Kidney (tissue), 14 donors: Measurements from ENCODE around the gene NOL4. TPM values are rescaled to one million over a fixed set of nuclear protein-coding genes. Genes with fewer than 3 reads are reported as not detected.
"Not testable (repeated sequence)": the region's sequence is repeated elsewhere in the genome, so short reads cannot be mapped to it uniquely, and the experiment has no call there.

Source experiments
- DNase-seq, 5 donors: peaks; one replicate each; pipeline ENCODE4 v3.0.0-alpha.2; 2013 to 2020
- FAIRE-seq: peaks from 2 replicates; lab custom pipeline; 2012; peaks lifted over from hg19 to GRCh38; lab: Jason Lieb, UNC
- H3K27ac ChIP-seq, 2 donors: one replicate each; pipeline ENCODE4 v1.7.0; 2013; ENCODE audit warnings: low read depth in 2 of 2, low read length in 2 of 2, inconsistent platforms in 1 of 2
- H3K27me3 ChIP-seq: one replicate; pipeline ENCODE4 v1.7.1; 2013; ENCODE audit warnings: low read length, inconsistent platforms; ENCODE audit not compliant: control insufficient read depth, insufficient read depth
- H3K36me3 ChIP-seq, 3 donors: one replicate each; pipeline versions ENCODE4 v1.7.0 to v1.7.1; 2013; ENCODE audit warnings: low read length in 3 of 3, control low read depth in 1 of 3, inconsistent platforms in 1 of 3; ENCODE audit not compliant: insufficient read depth in 3 of 3, control insufficient read depth in 2 of 3
- H3K4me1 ChIP-seq, 3 donors: one replicate each; pipeline versions ENCODE4 v1.7.0 to v1.7.1; 2013; ENCODE audit warnings: low read length in 3 of 3, inconsistent platforms in 1 of 3, low read depth in 1 of 3; ENCODE audit not compliant: control insufficient read depth in 2 of 3, insufficient read depth in 2 of 3
- H3K4me3 ChIP-seq, 3 donors: one replicate each; pipeline versions ENCODE4 v1.7.0 to v1.8.1; 2013; ENCODE audit warnings: low read length in 3 of 3, control low read depth in 1 of 3, inconsistent platforms in 1 of 3
- H3K9ac ChIP-seq, 3 donors: one replicate each; pipeline versions ENCODE4 v1.7.0 to v1.7.1; 2013; ENCODE audit warnings: low read length in 3 of 3, control low read depth in 1 of 3, inconsistent platforms in 1 of 3
- H3K9me3 ChIP-seq, 3 donors: one replicate each; pipeline versions ENCODE4 v1.7.0 to v1.7.1; 2013; ENCODE audit warnings: low read length in 3 of 3, control low read depth in 1 of 3, inconsistent platforms in 1 of 3; ENCODE audit not compliant: control insufficient read depth in 2 of 3, insufficient read depth in 1 of 3
- CTCF ChIP-seq: IDR thresholded peaks from 3 replicates; pipeline ENCODE4 v1.5.1; 2012; ENCODE audit warnings: mild to moderate bottlenecking, moderate library complexity, borderline replicate concordance; ENCODE audit not compliant: insufficient read depth; ENCODE audit errors: extremely low read depth
- intact Hi-C: fragments of 100-400 bp; cut with DNase I; formaldehyde crosslinking; loops from one replicate; pipeline ENCODE4 v1.11.1; 2022
- polyA plus RNA-seq: library from polyadenylated mRNA; stranded (reverse); fragments of 350-450 nt; fragmentation: Illumina TruSeq; extraction: RNeasy Lipid Tissue Mini Kit (QIAGEN cat#74804); gene quantifications from one replicate; pipeline ENCODE4 v1.2.3, GENCODE V29; 2014; ENCODE audit warnings: low read depth, low replicate concordance; ENCODE audit not compliant: insufficient read depth
- total RNA-seq: library from RNA; stranded (reverse); fragmentation: NEBNext Ultra II Directional; extraction: Animal tissue kit (Norgen Biotek cat#: 25700); gene quantifications from one replicate; pipeline ENCODE4 v1.2.1, GENCODE V29; 2021
- donor health status: control.
- donor health status: control.
- donor health status: control.
- donor health status: control.
- donor health status: control.
- donor health status: DM: yes; HTN: yes; CAD: no.
- donor health status: Normal renal cell carcinoma (clear cell type).

NOL4 gene
- total and polyA plus RNA-seq, 2 donors from 2014 or later = 0.62 to 1.1 TPM

GRCh38 chr18:34258176-34258575 is 33.5 kb upstream of the NOL4 start:
- intact Hi-C loops = no loop called here

GRCh38 chr18:34251919-34252318 is 27.2 kb upstream of the NOL4 start:
- no peak for TF ChIP-seq CTCF
- FAIRE-seq (no peak), DNase-seq (no peak)
- H3K27ac ChIP-seq = no peak overlapping the region
- H3K9ac ChIP-seq = no peak overlapping the region
- H3K36me3 ChIP-seq = no peaks in the 10 kb centered on the region
- H3K4me3 ChIP-seq = no peak overlapping the region
- H3K4me1 ChIP-seq = no peaks in the 10 kb centered on the region
- intact Hi-C loops = no loop called here
- no peaks in the 10 kb centered on the region for H3K27me3 ChIP-seq
- peaks cover 0 to 1% (median 0%) of the 10 kb centered on the region in 3 donors for H3K9me3 ChIP-seq

More at GRCh38 chr18:34258176-34258575, 33.5 kb upstream of the NOL4 start:
- H3K4me3 ChIP-seq = no peak overlapping the region
- peaks cover 0 to 3% (median 0%) of the 10 kb centered on the region in 3 donors for H3K9me3 ChIP-seq
- H3K27ac ChIP-seq = no peak overlapping the region
- DNase-seq = no peak
- FAIRE-seq = no peak
- no peaks in the 10 kb centered on the region for H3K4me1 ChIP-seq
- no peaks in the 10 kb centered on the region for H3K27me3 ChIP-seq
- no peaks in the 10 kb centered on the region for H3K36me3 ChIP-seq
- TF ChIP-seq CTCF = no peak
- no peak overlapping the region for H3K9ac ChIP-seq

GRCh38 chr18:34248727-34249126 is 24.0 kb upstream of the NOL4 start:
- H3K27ac ChIP-seq = no peak overlapping the region
- FAIRE-seq (no peak), DNase-seq (no peak)
- intact Hi-C loops = no loop called here
- H3K4me3 ChIP-seq = no peak overlapping the region
- H3K36me3 ChIP-seq = no peaks in the 10 kb centered on the region
- no peaks in the 10 kb centered on the region for H3K4me1 ChIP-seq
- no peaks in the 10 kb centered on the region for H3K9me3 ChIP-seq
- no peaks in the 10 kb centered on the region for H3K27me3 ChIP-seq
- TF ChIP-seq CTCF = no peak
- no peak overlapping the region for H3K9ac ChIP-seq

GRCh38 chr18:34242739-34243138 is 18.0 kb upstream of the NOL4 start:
- no peak for TF ChIP-seq CTCF
- H3K27ac ChIP-seq = no peak overlapping the region
- peaks cover 0 to 4% (median 0%) of the 10 kb centered on the region in 3 donors for H3K9me3 ChIP-seq
- intact Hi-C loops = no loop called here
- H3K27me3 ChIP-seq = no peaks in the 10 kb centered on the region
- no peaks in the 10 kb centered on the region for H3K4me1 ChIP-seq
- H3K36me3 ChIP-seq = no peaks in the 10 kb centered on the region
- H3K9ac ChIP-seq = no peak overlapping the region
- FAIRE-seq (no peak), DNase-seq (no peak)
- H3K4me3 ChIP-seq = no peak overlapping the region

- H3K9ac ChIP-seq, intact Hi-C loops, FAIRE-seq, H3K27me3 ChIP-seq, H3K4me1 ChIP-seq, H3K9me3 ChIP-seq, DNase-seq, H3K36me3 ChIP-seq, H3K4me3 ChIP-seq, H3K27ac ChIP-seq: not testable (repeated sequence)
These were observed 9.2 kb upstream of the NOL4 start for GRCh38 chr18:34233781-34234388.
